IMR-90 (cell line): ENCODE measurements around the gene SLC35G1. TPM values are rescaled to one million over a fixed set of nuclear protein-coding genes. Genes with fewer than 3 reads are reported as not detected.

Experiments used
- ATAC-seq: fragments of 200-7000 bp; cut with Tn5 transposase; 2 replicates; pipeline ENCODE4 v1.9.1; 2020; ENCODE audit warnings: low read depth, mild to moderate bottlenecking, moderate library complexity
- BruUV-seq: library from RNA; stranded (reverse); fragments of 400-500 nt; replicated peaks from 2 replicates; lab custom pipeline; 2021; lab: Mats Ljungman, UMichigan
- CTCF ChIA-PET: fragments of 300-600 bp; formaldehyde crosslinking; extraction: SDS; loops from one replicate; lab custom pipeline; 2021; ENCODE audit warnings: antibody characterized with exemption; lab: Yijun Ruan, JAX
- POLR2A ChIA-PET: fragments of 300-600 bp; sonication (Branson Sonifier 250); formaldehyde crosslinking; loops from one replicate; lab custom pipeline; 2022; ENCODE audit warnings: antibody characterized with exemption; ENCODE audit not compliant: unreplicated experiment; lab: Charles Lee
- DNase-seq: peaks from one replicate; pipeline ENCODE4 v3.0.0; 2013
- H2AFZ ChIP-seq: replicated peaks from 2 replicates; pipeline ENCODE3; 2013; ENCODE audit warnings: low read length, mild to moderate bottlenecking; ENCODE audit not compliant: poor library complexity
- H2AK5ac ChIP-seq: 2 replicates; pipeline ENCODE4 v1.6.1; 2013; ENCODE audit warnings: low read depth, low read length, inconsistent platforms
- H2AK9ac ChIP-seq: replicated peaks from 2 replicates; pipeline ENCODE3; 2013; ENCODE audit warnings: mild to moderate bottlenecking, low read depth, low read length, moderate library complexity; ENCODE audit not compliant: poor library complexity
- H2BK120ac ChIP-seq: 2 replicates; pipeline ENCODE4 v1.6.1; 2013; ENCODE audit warnings: low read depth, low read length, inconsistent platforms
- H2BK15ac ChIP-seq: 3 replicates; pipeline ENCODE4 v1.6.1; 2013; ENCODE audit warnings: low read depth, low read length, inconsistent platforms
- H2BK20ac ChIP-seq: 2 replicates; pipeline ENCODE4 v1.6.1; 2013; ENCODE audit warnings: low read depth, mild to moderate bottlenecking, inconsistent platforms, low read length, moderate library complexity
- H2BK5ac ChIP-seq: 2 replicates; pipeline ENCODE4 v1.6.1; 2013; ENCODE audit warnings: mild to moderate bottlenecking, low read depth, low read length, inconsistent platforms; ENCODE audit not compliant: poor library complexity, severe bottlenecking
- H3K14ac ChIP-seq: replicated peaks from 2 replicates; pipeline ENCODE4 v1.6.1; 2013; ENCODE audit warnings: low read depth, low read length, inconsistent platforms
- H3K18ac ChIP-seq: 2 replicates; pipeline ENCODE4 v1.6.1; 2013; ENCODE audit warnings: low read depth, low read length, control low read depth
- H3K23ac ChIP-seq: 2 replicates; pipeline ENCODE4 v1.6.1; 2013; ENCODE audit warnings: low read depth, low read length, inconsistent platforms
- H3K27ac ChIP-seq: 2 replicates; pipeline ENCODE4 v1.5.1; 2013; ENCODE audit warnings: mild to moderate bottlenecking, control low read depth, low read length; ENCODE audit not compliant: insufficient read depth
- H3K27me3 ChIP-seq: 2 replicates; pipeline ENCODE4 v1.6.1; 2013; ENCODE audit warnings: low read length; ENCODE audit not compliant: control insufficient read depth, insufficient read depth
- H3K36me3 ChIP-seq: 2 replicates; pipeline ENCODE4 v1.6.1; 2013; ENCODE audit warnings: low read length, mixed read lengths; ENCODE audit not compliant: control insufficient read depth, insufficient read depth
- H3K4ac ChIP-seq: 2 replicates; pipeline ENCODE4 v1.6.1; 2013; ENCODE audit warnings: low read depth, low read length, inconsistent platforms
- H3K4me1 ChIP-seq: 2 replicates; pipeline ENCODE4 v1.6.1; 2013; ENCODE audit warnings: low read length, mixed read lengths; ENCODE audit not compliant: control insufficient read depth, insufficient read depth
- H3K4me2 ChIP-seq: 2 replicates; pipeline ENCODE4 v1.6.1; 2013; ENCODE audit warnings: low read depth, mild to moderate bottlenecking, control low read depth, low read length, moderate library complexity
- H3K4me3 ChIP-seq: 2 replicates; pipeline ENCODE4 v1.5.1; 2013; ENCODE audit warnings: low read depth, mild to moderate bottlenecking, control low read depth, low read length, moderate library complexity; ENCODE audit not compliant: insufficient read depth
- H3K56ac ChIP-seq: 2 replicates; pipeline ENCODE4 v1.6.1; 2013; ENCODE audit warnings: low read length, inconsistent platforms; ENCODE audit not compliant: insufficient read depth; ENCODE audit errors: extremely low read depth
- H3K79me1 ChIP-seq, 2 experiments: 2 replicates each; pipeline ENCODE4 v1.6.1; 2013; ENCODE audit warnings: low read length in 2 of 2, inconsistent platforms in 1 of 2, low read depth in 1 of 2
- H3K9ac ChIP-seq: 2 replicates; pipeline ENCODE4 v1.6.1; 2013; ENCODE audit warnings: low read depth, low read length, control low read depth
- H3K9me1 ChIP-seq: 2 replicates; pipeline ENCODE4 v1.6.1; 2013; ENCODE audit warnings: low read length, inconsistent platforms; ENCODE audit not compliant: insufficient read depth
- H3K9me3 ChIP-seq: 2 replicates; pipeline ENCODE4 v1.6.1; 2013; ENCODE audit warnings: low read length; ENCODE audit not compliant: control insufficient read depth, insufficient read depth
- H4K20me1 ChIP-seq: 2 replicates; pipeline ENCODE4 v1.6.1; 2013; ENCODE audit warnings: low read length, inconsistent platforms; ENCODE audit not compliant: insufficient read depth
- H4K5ac ChIP-seq: 2 replicates; pipeline ENCODE4 v1.6.1; 2013; ENCODE audit warnings: mild to moderate bottlenecking, low read depth, low read length, control low read depth
- H4K8ac ChIP-seq, 2 experiments: 2 replicates each; pipeline ENCODE4 v1.6.1; 2013; ENCODE audit warnings: low read depth in 2 of 2, low read length in 2 of 2, control low read depth in 1 of 2, inconsistent platforms in 1 of 2
- H4K91ac ChIP-seq: 2 replicates; pipeline ENCODE4 v1.6.1; 2013; ENCODE audit warnings: low read depth, low read length, inconsistent platforms; ENCODE audit not compliant: insufficient read depth
- BHLHE40 ChIP-seq: fragments of 150-350 bp; IDR thresholded peaks from 2 replicates; pipeline ENCODE4 v1.6.1; 2016; ENCODE audit warnings: mild to moderate bottlenecking, low read depth, low read length
- CEBPB ChIP-seq: IDR thresholded peaks from 2 replicates; pipeline ENCODE4 v1.6.1; 2012; ENCODE audit warnings: low read depth, low read length, improper control_type of control experiment
- CHD1 ChIP-seq: IDR thresholded peaks from 2 replicates; pipeline ENCODE4 v1.6.1; 2012; ENCODE audit warnings: low read depth, low read length, improper control_type of control experiment
- ELK1 ChIP-seq: fragments of 150-350 bp; IDR thresholded peaks from 2 replicates; pipeline ENCODE4 v1.6.1; 2016; ENCODE audit warnings: low read depth, mild to moderate bottlenecking, low read length, moderate library complexity, borderline replicate concordance
- FOS ChIP-seq: fragments of 150-350 bp; IDR thresholded peaks from 2 replicates; pipeline ENCODE4 v1.6.1; 2016; ENCODE audit warnings: low read depth, low read length
- MAFK ChIP-seq: IDR thresholded peaks from 2 replicates; pipeline ENCODE4 v1.6.1; 2012; ENCODE audit warnings: low read depth, low read length, improper control_type of control experiment
- MAZ ChIP-seq: IDR thresholded peaks from 2 replicates; pipeline ENCODE4 v1.6.1; 2012; ENCODE audit warnings: low read depth, mild to moderate bottlenecking, low read length, improper control_type of control experiment, moderate library complexity, borderline replicate concordance
- MXI1 ChIP-seq: IDR thresholded peaks from 2 replicates; pipeline ENCODE4 v1.6.1; 2012; ENCODE audit warnings: low read depth, mild to moderate bottlenecking, low read length, moderate library complexity, borderline replicate concordance
- NFE2L2 ChIP-seq: fragments of 150-350 bp; IDR thresholded peaks from 2 replicates; pipeline ENCODE4 v1.6.1; 2016; ENCODE audit warnings: low read depth, mild to moderate bottlenecking, low read length
- POLR2A ChIP-seq: IDR thresholded peaks from 2 replicates; pipeline ENCODE4 v1.6.1; 2012; ENCODE audit warnings: mild to moderate bottlenecking, low read depth, low read length
- RAD21 ChIP-seq: IDR thresholded peaks from 2 replicates; pipeline ENCODE4 v1.6.1; 2012; ENCODE audit warnings: low read length, improper control_type of control experiment
- RCOR1 ChIP-seq: IDR thresholded peaks from 2 replicates; pipeline ENCODE4 v1.6.1; 2012; ENCODE audit warnings: mild to moderate bottlenecking, low read length, improper control_type of control experiment; ENCODE audit not compliant: insufficient replicate concordance
- RFX5 ChIP-seq: IDR thresholded peaks from 2 replicates; pipeline ENCODE4 v1.8.0; 2012; ENCODE audit warnings: low read depth, mild to moderate bottlenecking, low read length, moderate library complexity
- SMC3 ChIP-seq: fragments of 150-350 bp; IDR thresholded peaks from 2 replicates; pipeline ENCODE4 v1.6.1; 2016; ENCODE audit warnings: low read depth, mild to moderate bottlenecking, antibody characterized with exemption, low read length, moderate library complexity
- WGBS, 2 experiments: methylation state at CpG; one replicate each; pipeline versions ENCODE4 v1.1.5 to v1.1.7; 2013; ENCODE audit warnings: missing lambda C conversion rate in 2 of 2; ENCODE audit not compliant: insufficient read length in 1 of 2; ENCODE audit errors: extremely low coverage in 2 of 2; 5-methylcytosine and 5-hydroxymethylcytosine counted together
- dilution Hi-C: fragments of 300-500 bp; cut with HindIII; formaldehyde crosslinking; loops from one replicate; pipeline ENCODE4 v1.14.3; 2018; ENCODE audit warnings: low sequenced_read_pairs; ENCODE audit not compliant: unreplicated experiment
- in situ Hi-C: fragments of 300-500 bp; cut with MboI; formaldehyde crosslinking; loops from 3 replicates; pipeline ENCODE4 v1.14.3; 2019; ENCODE audit warnings: low sequenced_read_pairs, inconsistent platforms, mixed read lengths
- intact Hi-C: fragments of 100-400 bp; cut with micrococcal nuclease; formaldehyde crosslinking; loops from 2 replicates; pipeline ENCODE4 v1.10.0; 2022
- polyA plus RNA-seq, 3 experiments: library from polyadenylated mRNA; depleted of rRNA; stranded (reverse); fragments of >200 nt; gene quantifications; 2 replicates each; pipeline ENCODE4 v1.2.3, GENCODE V29; 2012; ENCODE audit warnings: low replicate concordance in 1 of 3
- total RNA-seq: library from RNA; depleted of rRNA; stranded (reverse); fragments of >200 nt; gene quantifications from 2 replicates; pipeline ENCODE4 v1.2.3, GENCODE V29; 2012
- TF ChIP-seq, protein P1 (sequence below): conservative IDR thresholded peaks from 2 replicates; pipeline ENCODE4 v1.5.1; 2012; ENCODE audit warnings: mild to moderate bottlenecking, low read depth, low read length, improper control_type of control experiment
- TF ChIP-seq, protein P2 (sequence below): fragments of 150-350 bp; IDR thresholded peaks from 2 replicates; pipeline ENCODE4 v1.6.1; 2017; ENCODE audit warnings: mild to moderate bottlenecking, antibody characterized with exemption, low read length, low read depth

Gene SLC35G1
- total and polyA plus RNA-seq, 2 of the 4 experiments (the other 2 are of a cell fraction): 2.7 to 3.7 TPM

DNA sequence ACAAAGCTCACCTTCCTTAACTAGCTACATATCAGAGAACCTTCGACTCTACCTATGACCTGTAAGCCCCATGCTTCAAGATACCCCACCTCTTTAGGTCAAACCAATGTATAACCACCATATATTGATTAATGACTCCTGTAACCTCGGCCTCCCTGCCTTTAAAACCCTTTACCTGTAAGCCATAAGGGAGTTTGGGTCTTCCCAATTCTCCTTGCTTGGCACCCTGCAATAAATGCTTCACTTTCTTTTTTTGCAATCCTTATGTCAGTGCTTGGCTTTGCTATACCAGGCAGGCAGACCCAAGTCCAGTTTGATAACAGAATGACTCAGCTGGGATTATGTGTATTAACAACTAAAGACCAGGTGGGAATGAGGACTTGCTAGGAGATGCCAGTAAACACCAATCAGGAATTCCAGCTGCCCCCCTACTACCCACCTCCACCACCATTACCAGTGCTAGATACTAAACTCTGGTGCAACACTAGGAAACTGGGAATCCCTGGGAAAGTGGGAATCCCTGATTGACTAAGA lies 22.0 kb upstream of the SLC35G1 start:
- no peak overlapping the region for H2BK5ac ChIP-seq
- BruUV-seq: no TSS peak
- no peak overlapping the region for H2BK20ac ChIP-seq
- no peak overlapping the region for H3K56ac ChIP-seq
- no peak for ATAC-seq
- H2BK15ac ChIP-seq: no peak overlapping the region
- H3K23ac ChIP-seq: no peak overlapping the region
- no peak overlapping the region for H3K9ac ChIP-seq
- peaks cover 6% of the 10 kb centered on the region for H3K27me3 ChIP-seq
- H4K5ac ChIP-seq: no peak overlapping the region
- no peaks in the 10 kb centered on the region for H4K20me1 ChIP-seq
- H2AFZ ChIP-seq: no peak overlapping the region
- no peak overlapping the region for H3K4ac ChIP-seq
- H3K27ac ChIP-seq: no peak overlapping the region
- H3K79me1 ChIP-seq: no peaks in the 10 kb centered on the region
- no peak overlapping the region for H3K14ac ChIP-seq
- in situ Hi-C loops: no loop called here
- ChIA-PET POLR2A (no interaction called here), CTCF (no interaction called here)
- no peak overlapping the region for H4K8ac ChIP-seq
- no peak overlapping the region for H2AK5ac ChIP-seq
- H3K4me2 ChIP-seq: no peak overlapping the region
- H2BK120ac ChIP-seq: no peak overlapping the region
- no peak overlapping the region for H3K4me3 ChIP-seq
- H3K36me3 ChIP-seq: no peaks in the 10 kb centered on the region
- intact Hi-C loops: no loop called here
- TF ChIP-seq NFE2L2 (no peak), POLR2A (no peak), SMC3 (no peak), FOS (no peak), RFX5 (no peak), MXI1 (no peak), RAD21 (no peak), MAZ (no peak), CEBPB (no peak), MAFK (no peak), ELK1 (no peak), BHLHE40 (no peak), RCOR1 (no peak), CHD1 (no peak)
- TF ChIP-seq, protein P1, sequence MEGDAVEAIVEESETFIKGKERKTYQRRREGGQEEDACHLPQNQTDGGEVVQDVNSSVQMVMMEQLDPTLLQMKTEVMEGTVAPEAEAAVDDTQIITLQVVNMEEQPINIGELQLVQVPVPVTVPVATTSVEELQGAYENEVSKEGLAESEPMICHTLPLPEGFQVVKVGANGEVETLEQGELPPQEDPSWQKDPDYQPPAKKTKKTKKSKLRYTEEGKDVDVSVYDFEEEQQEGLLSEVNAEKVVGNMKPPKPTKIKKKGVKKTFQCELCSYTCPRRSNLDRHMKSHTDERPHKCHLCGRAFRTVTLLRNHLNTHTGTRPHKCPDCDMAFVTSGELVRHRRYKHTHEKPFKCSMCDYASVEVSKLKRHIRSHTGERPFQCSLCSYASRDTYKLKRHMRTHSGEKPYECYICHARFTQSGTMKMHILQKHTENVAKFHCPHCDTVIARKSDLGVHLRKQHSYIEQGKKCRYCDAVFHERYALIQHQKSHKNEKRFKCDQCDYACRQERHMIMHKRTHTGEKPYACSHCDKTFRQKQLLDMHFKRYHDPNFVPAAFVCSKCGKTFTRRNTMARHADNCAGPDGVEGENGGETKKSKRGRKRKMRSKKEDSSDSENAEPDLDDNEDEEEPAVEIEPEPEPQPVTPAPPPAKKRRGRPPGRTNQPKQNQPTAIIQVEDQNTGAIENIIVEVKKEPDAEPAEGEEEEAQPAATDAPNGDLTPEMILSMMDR: no peak
- TF ChIP-seq, protein P2, sequence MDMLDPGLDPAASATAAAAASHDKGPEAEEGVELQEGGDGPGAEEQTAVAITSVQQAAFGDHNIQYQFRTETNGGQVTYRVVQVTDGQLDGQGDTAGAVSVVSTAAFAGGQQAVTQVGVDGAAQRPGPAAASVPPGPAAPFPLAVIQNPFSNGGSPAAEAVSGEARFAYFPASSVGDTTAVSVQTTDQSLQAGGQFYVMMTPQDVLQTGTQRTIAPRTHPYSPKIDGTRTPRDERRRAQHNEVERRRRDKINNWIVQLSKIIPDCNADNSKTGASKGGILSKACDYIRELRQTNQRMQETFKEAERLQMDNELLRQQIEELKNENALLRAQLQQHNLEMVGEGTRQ: no peak
- H3K9me3 ChIP-seq: no peaks in the 10 kb centered on the region
- peaks cover 3% of the 10 kb centered on the region; the same call in 1 of the 2 replicates for H3K4me1 ChIP-seq
- H3K9me1 ChIP-seq: 0 out of 2 replicates have a peak, but pooled peaks cover 3% of the 10 kb centered on the region
- 37% methylated on average over 2 of the region's 2 CpGs; no CpG with 5 or more reads in 1 of the 2 experiments for WGBS, 2 experiments
- no peak overlapping the region for H4K91ac ChIP-seq
- DNase-seq: no peak
- no peak overlapping the region for H3K18ac ChIP-seq
- H2AK9ac ChIP-seq: no peak overlapping the region
- dilution Hi-C loops: no loop called here
